K562 (cell line): ENCODE data around the gene PPP1R3E. TPM values are rescaled to one million over a fixed set of nuclear protein-coding genes. Genes with fewer than 3 reads are reported as not detected.

Source experiments
- AFF4 ChIP-seq: sonication (generic); formaldehyde crosslinking; IDR thresholded peaks from 2 replicates; pipeline ENCODE4 v1.8.0; 2023; ENCODE audit warnings: mild to moderate bottlenecking, missing genetic modification reagents
- ATF6 ChIP-seq: sonication (generic); formaldehyde crosslinking; IDR thresholded peaks from 2 replicates; pipeline ENCODE4 v1.4.0; 2020; ENCODE audit warnings: mild to moderate bottlenecking, missing genetic modification reagents
- CBX5 ChIP-seq: IDR thresholded peaks from 2 replicates; pipeline ENCODE4 v1.6.1; 2014; ENCODE audit warnings: low read depth, borderline replicate concordance
- CSDE1 ChIP-seq, 2 experiments: fragments of 450-650 bp; IDR thresholded peaks; 2 replicates each; pipeline ENCODE4 v1.6.1; 2016; ENCODE audit warnings: mild to moderate bottlenecking in 1 of 2
- DIDO1 ChIP-seq: fragments of 450-650 bp; IDR thresholded peaks from 2 replicates; pipeline ENCODE4 v1.6.1; 2016; ENCODE audit warnings: low read depth, missing biosample characterization, missing genetic modification characterization
- DMBX1 ChIP-seq: fragments of 250-450 bp; sonication (Bioruptor Pico); IDR thresholded peaks from 2 replicates; pipeline ENCODE4 v1.8.0; 2022; ENCODE audit warnings: inconsistent platforms, mild to moderate bottlenecking, moderate library complexity, borderline replicate concordance
- FOS ChIP-seq: IDR thresholded peaks from 3 replicates; pipeline ENCODE4 v1.6.1; 2011; ENCODE audit not compliant: insufficient read length; ENCODE audit errors: extremely low read depth
- KLF10 ChIP-seq: fragments of 250-450 bp; sonication (Bioruptor Pico); IDR thresholded peaks from 2 replicates; pipeline ENCODE4 v1.6.1; 2021; ENCODE audit warnings: matching md5 sums
- MCM7 ChIP-seq, 2 experiments: fragments of 450-650 bp; IDR thresholded peaks; 2 replicates each; pipeline ENCODE4 v1.6.1; 2016 to 2018
- NRF1 ChIP-seq, 2 experiments: fragments of 450-650 bp; IDR thresholded peaks in 1 of 2; conservative IDR thresholded peaks in 1 of 2; 2 replicates each; pipeline ENCODE4 v1.6.1; 2014; ENCODE audit warnings: mild to moderate bottlenecking in 2 of 2
- RBBP5 ChIP-seq: fragments of 200-600 bp; sonication (generic); IDR thresholded peaks from 2 replicates; pipeline ENCODE4 v1.6.1; 2012; ENCODE audit warnings: borderline replicate concordance, mild to moderate bottlenecking, low read length, control low read depth, inconsistent platforms; ENCODE audit not compliant: insufficient read depth, poor library complexity, severe bottlenecking
- RFX7 ChIP-seq: fragments of 250-450 bp; sonication (Bioruptor Pico); IDR thresholded peaks from 2 replicates; pipeline ENCODE4 v1.5.1; 2021; ENCODE audit warnings: mild to moderate bottlenecking
- SIRT6 ChIP-seq: IDR thresholded peaks from one replicate; pipeline ENCODE4 v1.6.1; 2012; ENCODE audit warnings: low read depth, mild to moderate bottlenecking, control low read depth, inconsistent platforms, low read length, moderate library complexity
- SMAD4 ChIP-seq: fragments of 250-450 bp; sonication (Bioruptor Pico); conservative IDR thresholded peaks from 2 replicates; pipeline ENCODE4 v1.8.0; 2021; ENCODE audit warnings: inconsistent platforms, mild to moderate bottlenecking, moderate library complexity
- SP1 ChIP-seq: sonication (generic); formaldehyde crosslinking; IDR thresholded peaks from 2 replicates; pipeline ENCODE4 v1.8.1; 2022; ENCODE audit warnings: mild to moderate bottlenecking, missing genetic modification reagents
- TRIM28 ChIP-seq: fragments of 450-650 bp; IDR thresholded peaks from 2 replicates; pipeline ENCODE4 v1.6.1; 2017
- ZNF134 ChIP-seq: fragments of 250-450 bp; sonication (Bioruptor Pico); conservative IDR thresholded peaks from 2 replicates; pipeline ENCODE4 v1.4.0; 2020
- ZNF347 ChIP-seq: fragments of 450-650 bp; formaldehyde crosslinking; IDR thresholded peaks from 2 replicates; pipeline ENCODE4 v1.4.0; 2020; ENCODE audit warnings: low read depth, mild to moderate bottlenecking, moderate library complexity
- ZNF408 ChIP-seq: fragments of 250-450 bp; sonication (Bioruptor Pico); IDR thresholded peaks from 2 replicates; pipeline ENCODE4 v1.4.0; 2020; ENCODE audit warnings: low read depth, mild to moderate bottlenecking, moderate library complexity
- ZNF699 ChIP-seq: fragments of 250-450 bp; sonication (Bioruptor Pico); IDR thresholded peaks from 2 replicates; pipeline ENCODE4 v1.8.0; 2021; ENCODE audit warnings: mild to moderate bottlenecking, moderate library complexity; ENCODE audit not compliant: insufficient replicate concordance
- ZNF75A ChIP-seq: fragments of 450-650 bp; formaldehyde crosslinking; IDR thresholded peaks from 2 replicates; pipeline ENCODE4 v1.4.0; 2020; ENCODE audit warnings: mild to moderate bottlenecking
- polyA plus RNA-seq, 8 experiments: library from polyadenylated mRNA; depleted of rRNA in 4 of 8; stranded (reverse) in 5 of 8; unstranded in 3 of 8; fragments of >200 nt; fragmentation: Nextera tagmentation in 2 of 8; fragmentation: Illumina TruSeq in 1 of 8; extraction: Ambion mirVana in 2 of 8; extraction: Trizol in 1 of 8; gene quantifications; 2 replicates each; pipeline versions ENCODE4 v1.2.1 to v1.2.3, GENCODE V29; 2011 to 2014; ENCODE audit warnings: inconsistent platforms in 1 of 8, missing spikeins in 1 of 8
- total RNA-seq, 7 experiments: library from RNA; depleted of rRNA in 6 of 7; stranded (reverse); fragments of >200 nt in 6 of 7; fragmentation: Illumina TruSeq in 2 of 7; extraction: Trizol in 2 of 7; gene quantifications; 2 replicates each; pipeline versions ENCODE4 v1.2.1 to v1.2.3, GENCODE V29; 2011 to 2021; ENCODE audit warnings: low replicate concordance in 1 of 7
- TF ChIP-seq, protein P1 (sequence below), 2 experiments: fragments of 200-800 bp in 1 of 2; sonication (Bioruptor generic) in 1 of 2; sonication (generic) in 1 of 2; formaldehyde crosslinking in 1 of 2; IDR thresholded peaks in 1 of 2; conservative IDR thresholded peaks in 1 of 2; 2 replicates each; pipeline versions ENCODE4 v1.5.0 to v1.6.1; 2016 to 2020; ENCODE audit warnings: missing compliant biosample characterization in 1 of 2, missing genetic modification characterization in 1 of 2, missing genetic modification reagents in 1 of 2

PPP1R3E gene
- total and polyA plus RNA-seq, 9 of the 15 experiments (the other 6 are each of a cell fraction or from before 2014, with no cell fraction given) = 3.2 to 18.4 (median 7.6) TPM

GRCh38 chr14:23306412-23307145 is 3.9 kb upstream of the PPP1R3E start, which contains the start of gene BCL2L2 (continued):
- TF ChIP-seq, protein P1, sequence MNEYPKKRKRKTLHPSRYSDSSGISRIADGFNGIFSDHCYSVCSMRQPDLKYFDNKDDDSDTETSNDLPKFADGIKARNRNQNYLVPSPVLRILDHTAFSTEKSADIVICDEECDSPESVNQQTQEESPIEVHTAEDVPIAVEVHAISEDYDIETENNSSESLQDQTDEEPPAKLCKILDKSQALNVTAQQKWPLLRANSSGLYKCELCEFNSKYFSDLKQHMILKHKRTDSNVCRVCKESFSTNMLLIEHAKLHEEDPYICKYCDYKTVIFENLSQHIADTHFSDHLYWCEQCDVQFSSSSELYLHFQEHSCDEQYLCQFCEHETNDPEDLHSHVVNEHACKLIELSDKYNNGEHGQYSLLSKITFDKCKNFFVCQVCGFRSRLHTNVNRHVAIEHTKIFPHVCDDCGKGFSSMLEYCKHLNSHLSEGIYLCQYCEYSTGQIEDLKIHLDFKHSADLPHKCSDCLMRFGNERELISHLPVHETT (CRISPR knock-in tag; conservative IDR thresholded peaks at IDR 0.05 in 1 of 2, IDR thresholded peaks at IDR 0.05 in 1 of 2) = peak in 1 of 2 experiments; percentile 85; a peak in 2 of 4 replicates
- TF ChIP-seq DIDO1 (tag) (peak; percentile 93), ZNF699 (CRISPR knock-in tag) (no peak), ZNF408 (no peak), MCM7 (IDR thresholded peaks at IDR 0.05) (no peak), SMAD4 (CRISPR knock-in tag) (no peak), AFF4 (CRISPR knock-in tag) (0 out of 2 replicates have a peak, but pooled peaks have one; percentile 46), DMBX1 (CRISPR knock-in tag) (no peak), KLF10 (CRISPR knock-in tag) (no peak), FOS (no peak), TRIM28 (peak; percentile 31; the same call in 1 of the 2 replicates), ZNF347 (CRISPR knock-in tag) (no peak), CBX5 (no peak), SP1 (CRISPR knock-in tag) (peak; percentile 95), ATF6 (peak; percentile 66; the same call in 1 of the 2 replicates), RBBP5 (peak; percentile 79), ZNF134 (CRISPR knock-in tag) (no peak), CSDE1 (IDR thresholded peaks at IDR 0.05) (no peak), NRF1 (conservative IDR thresholded peaks at IDR 0.05 in 1 of 2, IDR thresholded peaks at IDR 0.05 in 1 of 2) (peak; percentile 43 to 52; a peak in 3 of 4 replicates), ZNF75A (no peak), RFX7 (CRISPR knock-in tag) (no peak), SIRT6 (no peak)
